Stimulated activated naive CD8-positive, alpha-beta T cell treated with anti-CD3 and anti-CD28 coated beads, Interleukin-15, Interleukin-2, amounts not matched to agents 100 ng/mL and 50 ng/mL, for 24 hours (primary cell): Measurements from ENCODE around the gene RGCC.
A peak's percentile ranks its signal among the peaks of the same experiment; 100 is the strongest.

Experiments
- H3K27ac Mint-ChIP-seq: one replicate; pipeline ENCODE4 v1.8.0; 2021; ENCODE audit warnings: mild to moderate bottlenecking, mixed read lengths
- H3K27me3 Mint-ChIP-seq: one replicate; pipeline ENCODE4 v1.8.0; 2021; ENCODE audit warnings: mixed read lengths
- H3K36me3 Mint-ChIP-seq: one replicate; pipeline ENCODE4 v1.8.0; 2021; ENCODE audit warnings: low read depth, mixed read lengths
- H3K4me1 Mint-ChIP-seq: one replicate; pipeline ENCODE4 v1.8.0; 2021; ENCODE audit warnings: low read depth, mixed read lengths
- H3K4me3 Mint-ChIP-seq: one replicate; pipeline ENCODE4 v1.8.0; 2021; ENCODE audit warnings: mild to moderate bottlenecking, mixed read lengths
- H3K9me3 Mint-ChIP-seq: one replicate; pipeline ENCODE4 v1.8.0; 2021; ENCODE audit warnings: mixed read lengths

Gene RGCC

GRCh38 chr13:41460074-41460465 lies 2.7 kb downstream of the RGCC start:
- Mint-ChIP-seq H3K27me3 (peaks cover 15% of the 10 kb centered on the region), H3K4me1 (peaks cover 70% of the 10 kb centered on the region), H3K36me3 (peaks cover 62% of the 10 kb centered on the region), H3K9me3 (no peaks in the 10 kb centered on the region), H3K27ac (peak overlapping the region; percentile 99), H3K4me3 (peak overlapping the region; percentile 95)

DNA sequence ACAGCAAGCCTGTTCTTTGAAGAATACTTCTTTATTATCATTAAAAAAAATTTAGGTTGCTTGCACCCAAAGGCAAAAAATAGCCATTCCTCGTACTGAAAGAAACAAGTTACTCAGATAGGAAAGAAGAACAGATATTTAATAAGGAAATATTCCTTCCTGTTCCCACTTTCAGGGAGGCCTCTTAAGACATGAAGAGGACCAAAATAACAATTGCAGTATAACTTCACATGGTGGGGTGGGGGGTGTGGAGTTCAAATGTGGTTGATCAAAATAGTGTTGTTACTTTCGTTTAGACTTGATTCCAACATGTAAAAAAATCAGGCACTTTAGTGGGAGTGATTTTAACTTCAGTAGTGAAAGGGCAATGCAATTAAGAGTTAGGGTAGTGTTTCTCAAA lies 3.6 kb downstream of the RGCC start:
- peak overlapping the region; percentile 95 for H3K4me3 Mint-ChIP-seq
- peaks cover 79% of the 10 kb centered on the region for H3K4me1 Mint-ChIP-seq
- peak overlapping the region; percentile 99 for H3K27ac Mint-ChIP-seq
- peaks cover 7% of the 10 kb centered on the region for H3K27me3 Mint-ChIP-seq
- H3K9me3 Mint-ChIP-seq = no peaks in the 10 kb centered on the region
- H3K36me3 Mint-ChIP-seq = peaks cover 68% of the 10 kb centered on the region

GRCh38 chr13:41461527-41462139 lies 4.3 kb downstream of the RGCC start:
- H3K27me3 Mint-ChIP-seq = no peaks in the 10 kb centered on the region
- no peaks in the 10 kb centered on the region for H3K9me3 Mint-ChIP-seq
- H3K27ac Mint-ChIP-seq = peak overlapping the region; percentile 99
- peak overlapping the region; percentile 80 for H3K4me3 Mint-ChIP-seq
- peaks cover 75% of the 10 kb centered on the region for H3K36me3 Mint-ChIP-seq
- H3K4me1 Mint-ChIP-seq = peaks cover 79% of the 10 kb centered on the region

- peaks cover 83% of the 10 kb centered on the region for H3K36me3 Mint-ChIP-seq
- no peaks in the 10 kb centered on the region for H3K27me3 Mint-ChIP-seq
- H3K9me3 Mint-ChIP-seq = no peaks in the 10 kb centered on the region
- H3K27ac Mint-ChIP-seq = peak overlapping the region; percentile 99
- peak overlapping the region; percentile 80 for H3K4me3 Mint-ChIP-seq
- peaks cover 83% of the 10 kb centered on the region for H3K4me1 Mint-ChIP-seq
Observed at GRCh38 chr13:41462427-41462826, 5.1 kb downstream of the RGCC start.

- H3K27ac Mint-ChIP-seq = peak overlapping the region; percentile 99
- peaks cover 91% of the 10 kb centered on the region for H3K36me3 Mint-ChIP-seq
- no peaks in the 10 kb centered on the region for H3K27me3 Mint-ChIP-seq
- peaks cover 92% of the 10 kb centered on the region for H3K4me1 Mint-ChIP-seq
- no peaks in the 10 kb centered on the region for H3K9me3 Mint-ChIP-seq
- peak overlapping the region; percentile 80 for H3K4me3 Mint-ChIP-seq
Observed at GRCh38 chr13:41463838-41464602, 6.7 kb downstream of the RGCC start.

GRCh38 chr13:41465241-41465847 lies 8.0 kb downstream of the RGCC start:
- Mint-ChIP-seq H3K4me3 (peak overlapping the region; percentile 80), H3K27ac (peak overlapping the region; percentile 99), H3K36me3 (peaks cover 90% of the 10 kb centered on the region), H3K9me3 (no peaks in the 10 kb centered on the region), H3K27me3 (no peaks in the 10 kb centered on the region), H3K4me1 (peaks cover 94% of the 10 kb centered on the region)

DNA sequence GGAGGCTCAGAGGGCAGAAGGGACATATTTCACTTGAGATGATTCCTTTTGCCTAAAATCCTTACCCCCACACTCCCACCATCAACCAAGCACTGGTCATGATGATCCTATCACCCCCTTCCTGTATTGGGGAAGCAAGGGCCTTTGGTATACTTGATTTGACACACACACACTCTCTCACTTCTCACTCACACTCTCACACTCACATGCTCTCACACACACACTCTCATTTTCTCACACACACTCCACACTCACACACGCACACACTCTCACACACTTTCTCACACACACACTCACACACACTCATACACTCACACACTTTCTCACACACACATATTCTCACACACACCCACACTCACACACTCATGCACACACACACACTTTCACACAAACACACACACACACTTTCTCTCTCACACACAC lies 8.6 kb downstream of the RGCC start:
- no peaks in the 10 kb centered on the region for H3K27me3 Mint-ChIP-seq
- peaks cover 89% of the 10 kb centered on the region for H3K36me3 Mint-ChIP-seq
- H3K27ac Mint-ChIP-seq = peak overlapping the region; percentile 99
- peak overlapping the region; percentile 80 for H3K4me3 Mint-ChIP-seq
- H3K4me1 Mint-ChIP-seq = peaks cover 93% of the 10 kb centered on the region
- H3K9me3 Mint-ChIP-seq = no peaks in the 10 kb centered on the region

- H3K4me1 Mint-ChIP-seq = peaks cover 94% of the 10 kb centered on the region
- H3K27ac Mint-ChIP-seq = peak overlapping the region; percentile 79
- no peaks in the 10 kb centered on the region for H3K27me3 Mint-ChIP-seq
- peaks cover 88% of the 10 kb centered on the region for H3K36me3 Mint-ChIP-seq
- H3K4me3 Mint-ChIP-seq = no peak overlapping the region
- H3K9me3 Mint-ChIP-seq = no peaks in the 10 kb centered on the region
Observed at GRCh38 chr13:41467425-41467945, 10.1 kb downstream of the RGCC start.

DNA sequence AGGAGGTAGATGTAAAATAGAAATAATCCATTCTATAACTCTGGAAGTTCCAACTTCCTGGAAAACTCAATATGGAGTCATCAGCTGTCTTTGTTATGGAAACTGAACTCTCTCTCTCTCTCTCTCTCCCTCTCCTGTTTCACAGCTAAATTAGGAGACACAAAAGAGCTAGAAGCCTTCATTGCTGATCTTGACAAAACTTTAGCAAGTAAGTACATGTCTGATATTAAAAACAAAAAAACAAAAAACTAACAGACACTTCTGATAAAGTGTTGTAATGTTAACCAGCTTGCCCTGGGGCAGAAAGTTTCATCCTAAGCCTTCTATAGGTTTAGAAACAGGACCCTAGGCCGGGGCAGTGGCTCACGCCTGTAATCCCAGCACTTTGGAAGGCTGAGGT lies 11.3 kb downstream of the RGCC start:
- no peak overlapping the region for H3K4me3 Mint-ChIP-seq
- H3K27ac Mint-ChIP-seq = peak overlapping the region; percentile 79
- no peaks in the 10 kb centered on the region for H3K27me3 Mint-ChIP-seq
- peaks cover 4% of the 10 kb centered on the region for H3K9me3 Mint-ChIP-seq
- H3K4me1 Mint-ChIP-seq = peaks cover 90% of the 10 kb centered on the region
- H3K36me3 Mint-ChIP-seq = peaks cover 87% of the 10 kb centered on the region

DNA sequence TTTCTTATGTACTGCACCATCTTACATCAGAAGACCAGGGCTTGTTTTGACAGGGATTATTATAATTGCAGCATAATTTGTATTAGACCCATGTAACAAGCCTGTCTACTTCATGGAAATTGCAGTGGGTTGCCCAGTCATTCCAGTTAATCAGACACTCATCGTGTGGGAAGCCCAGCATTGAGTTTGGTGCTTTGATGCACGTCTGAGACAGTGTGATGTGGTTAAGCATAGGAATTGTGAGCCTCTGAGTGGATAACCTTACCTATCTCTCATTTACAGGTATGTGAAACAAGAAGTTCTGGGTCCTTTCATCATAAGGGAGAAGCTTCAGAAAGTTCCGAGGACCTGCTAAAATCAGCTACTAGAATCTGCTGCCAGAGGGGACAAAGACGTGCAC lies 12.8 kb downstream of the RGCC start:
- Mint-ChIP-seq H3K27me3 (no peaks in the 10 kb centered on the region), H3K36me3 (peaks cover 74% of the 10 kb centered on the region), H3K4me3 (peak overlapping the region; percentile 29), H3K4me1 (peaks cover 74% of the 10 kb centered on the region), H3K27ac (peak overlapping the region; percentile 91), H3K9me3 (peaks cover 4% of the 10 kb centered on the region)

DNA sequence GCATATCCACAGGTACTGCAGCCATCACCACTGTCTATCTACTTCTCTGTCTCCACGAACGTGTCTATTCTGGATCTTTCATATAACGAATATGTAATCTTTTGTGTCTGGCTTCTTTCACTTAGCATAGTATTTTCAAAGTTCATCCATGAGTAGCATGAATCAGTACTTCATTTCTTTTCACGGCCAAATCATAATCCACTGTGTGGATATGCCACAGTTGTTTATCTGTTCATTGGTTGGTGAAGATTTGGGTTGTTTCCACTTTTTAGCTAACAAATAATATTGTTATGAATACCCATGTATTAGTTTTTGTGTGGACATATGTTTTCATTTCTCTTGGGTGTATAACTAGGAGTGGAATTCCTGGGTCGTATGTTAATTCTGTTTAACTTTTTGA lies 14.4 kb downstream of the RGCC start:
- Mint-ChIP-seq H3K4me1 (peaks cover 58% of the 10 kb centered on the region), H3K9me3 (peaks cover 4% of the 10 kb centered on the region), H3K4me3 (no peak overlapping the region), H3K27me3 (no peaks in the 10 kb centered on the region), H3K27ac (peak overlapping the region; percentile 66), H3K36me3 (peaks cover 59% of the 10 kb centered on the region)

- Mint-ChIP-seq H3K27me3 (no peaks in the 10 kb centered on the region), H3K27ac (no peak overlapping the region), H3K4me3 (no peak overlapping the region), H3K36me3 (no peaks in the 10 kb centered on the region), H3K9me3 (peaks cover 15% of the 10 kb centered on the region), H3K4me1 (peaks cover 53% of the 10 kb centered on the region)
Observed at GRCh38 chr13:41487222-41487621, 29.9 kb downstream of the RGCC start.

- Mint-ChIP-seq H3K4me1 (peaks cover 62% of the 10 kb centered on the region), H3K27ac (peak overlapping the region; percentile 64), H3K9me3 (peaks cover 15% of the 10 kb centered on the region), H3K36me3 (no peaks in the 10 kb centered on the region), H3K27me3 (no peaks in the 10 kb centered on the region), H3K4me3 (peak overlapping the region; percentile 70)
Observed at GRCh38 chr13:41488124-41488523, 30.8 kb downstream of the RGCC start.

DNA sequence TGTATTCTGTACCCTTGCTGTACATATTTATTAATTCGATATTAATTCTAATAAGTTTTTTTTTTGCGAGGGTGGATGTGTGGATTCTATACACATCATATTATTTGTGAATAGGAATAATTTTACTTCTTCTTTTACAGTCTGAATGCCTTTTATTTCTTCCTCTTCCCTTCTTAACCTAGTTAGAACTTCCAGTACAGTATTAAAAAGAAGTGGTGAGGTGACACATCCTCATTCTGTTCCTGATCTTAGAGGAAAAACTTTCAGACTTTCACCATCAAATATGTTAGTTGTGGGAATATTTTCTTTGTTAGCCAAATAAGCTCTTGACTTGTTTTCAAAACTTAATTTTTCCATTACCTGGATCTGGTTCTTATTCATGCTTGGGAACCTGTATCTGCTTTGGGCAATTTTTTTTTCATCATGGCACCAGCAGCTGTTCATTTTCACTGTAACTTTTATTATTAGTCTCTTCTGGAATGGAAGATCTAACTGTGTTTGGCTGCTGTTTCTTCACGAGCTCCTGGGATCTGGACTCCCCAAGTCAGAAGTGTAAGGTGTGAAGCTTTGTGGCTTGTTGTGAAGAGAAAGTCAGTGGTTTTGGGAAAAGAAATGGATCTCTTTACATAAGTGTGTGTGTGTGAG lies 33.1 kb downstream of the RGCC start:
- peaks cover 12% of the 10 kb centered on the region for H3K9me3 Mint-ChIP-seq
- H3K27ac Mint-ChIP-seq = peak overlapping the region; percentile 71
- H3K4me1 Mint-ChIP-seq = peaks cover 83% of the 10 kb centered on the region
- H3K4me3 Mint-ChIP-seq = no peak overlapping the region
- no peaks in the 10 kb centered on the region for H3K27me3 Mint-ChIP-seq
- H3K36me3 Mint-ChIP-seq = no peaks in the 10 kb centered on the region

DNA sequence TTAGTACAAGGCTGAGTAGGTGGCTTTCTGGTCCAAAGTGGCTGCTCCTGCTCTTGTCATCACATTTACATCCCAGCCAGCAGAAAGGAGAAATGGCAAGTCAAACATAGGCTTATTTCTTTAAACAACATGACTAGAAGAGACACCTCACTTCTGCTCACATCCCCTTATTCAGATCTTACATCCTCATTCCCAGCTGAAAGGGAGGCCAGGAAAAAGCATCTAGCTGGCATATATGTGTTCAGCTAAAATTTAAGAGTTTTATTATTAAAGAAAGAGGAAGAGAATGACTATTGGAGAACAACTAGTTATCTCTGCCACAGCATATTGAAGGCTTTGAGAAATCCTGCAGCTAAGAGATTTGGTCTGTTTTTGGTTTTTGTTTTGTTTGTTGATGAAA lies 34.1 kb downstream of the RGCC start:
- Mint-ChIP-seq H3K36me3 (no peaks in the 10 kb centered on the region), H3K9me3 (peaks cover 3% of the 10 kb centered on the region), H3K27me3 (no peaks in the 10 kb centered on the region), H3K27ac (peak overlapping the region; percentile 85), H3K4me1 (peaks cover 91% of the 10 kb centered on the region), H3K4me3 (no peak overlapping the region)
